Measurements from ENCODE around the gene FRMD4A. TPM values are rescaled to one million over a fixed set of nuclear protein-coding genes. Genes with fewer than 3 reads are reported as not detected.
A peak's percentile ranks its signal among the peaks of the same experiment; 100 is the strongest.
"Not testable (repeated sequence)": the region's sequence is repeated elsewhere in the genome, so short reads cannot be mapped to it uniquely, and the experiment has no call there.

Gene FRMD4A
- total RNA-seq, 1 donor from 2014 or later: 16.1 TPM

DNA sequence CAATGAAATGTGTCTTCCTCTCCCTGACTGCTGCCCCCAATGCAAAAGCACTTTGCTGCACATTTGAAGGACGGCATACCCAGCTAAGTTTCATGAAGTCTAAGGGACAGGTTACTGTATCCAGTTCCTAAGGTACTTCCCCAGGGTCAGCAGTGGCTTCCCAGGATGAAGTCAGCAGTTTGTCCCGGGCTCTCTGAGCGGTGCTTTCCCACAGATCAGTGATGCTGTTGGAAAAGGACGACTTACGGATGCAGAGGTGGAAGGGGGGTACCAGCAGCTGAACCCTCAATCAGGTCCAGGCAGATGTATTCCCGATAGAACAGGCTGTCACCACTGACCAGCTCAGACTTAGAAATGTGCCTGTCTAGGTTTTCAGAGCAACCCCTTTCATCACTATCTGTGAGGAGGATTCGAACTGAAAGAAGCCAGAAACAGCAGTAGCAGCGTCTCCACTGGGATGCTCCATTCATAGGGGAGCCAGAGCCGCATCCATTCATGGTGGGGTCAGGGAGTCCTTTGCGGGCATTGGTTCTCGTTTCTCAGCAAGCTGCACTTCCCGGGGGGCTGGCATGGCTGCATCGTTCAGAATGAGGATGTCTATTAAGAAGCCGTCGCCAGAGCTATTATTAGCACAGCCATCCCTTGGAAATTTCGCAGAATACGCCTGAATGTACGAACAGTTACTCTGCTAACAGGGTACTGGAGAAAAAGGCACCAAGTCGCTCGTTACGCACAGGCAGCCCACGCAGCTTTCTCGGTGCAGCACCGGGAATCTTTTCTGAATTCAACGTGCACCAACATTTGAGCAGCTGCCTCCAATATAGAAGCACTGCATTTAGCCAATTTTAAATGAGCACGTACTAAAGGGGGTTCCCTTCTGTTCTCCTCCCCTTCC lies 440.2 kb downstream of the FRMD4A start:
- peak; percentile 68 for DNase-seq (ENCODE audit: low spot score)

DNA sequence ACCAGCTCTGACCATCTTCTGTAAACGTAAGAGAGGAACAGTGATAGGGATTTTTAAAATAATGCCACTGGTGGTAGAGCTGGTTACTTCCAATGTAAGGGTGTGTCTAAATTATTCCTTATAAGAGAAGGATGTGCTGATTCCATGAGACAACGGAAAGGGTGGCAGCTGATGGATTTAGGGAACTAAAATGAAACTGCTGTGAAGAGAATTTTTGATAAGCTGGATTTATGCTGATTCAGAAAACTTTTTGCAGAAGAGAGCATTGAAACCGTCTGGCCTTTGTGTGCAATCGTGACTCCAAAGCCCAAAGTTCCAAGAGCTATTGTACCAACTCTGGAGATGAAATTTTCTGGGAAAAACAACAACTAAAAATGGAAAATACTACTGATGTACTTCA lies 443.0 kb downstream of the FRMD4A start:
- no peak for DNase-seq (ENCODE audit: low spot score)

DNA sequence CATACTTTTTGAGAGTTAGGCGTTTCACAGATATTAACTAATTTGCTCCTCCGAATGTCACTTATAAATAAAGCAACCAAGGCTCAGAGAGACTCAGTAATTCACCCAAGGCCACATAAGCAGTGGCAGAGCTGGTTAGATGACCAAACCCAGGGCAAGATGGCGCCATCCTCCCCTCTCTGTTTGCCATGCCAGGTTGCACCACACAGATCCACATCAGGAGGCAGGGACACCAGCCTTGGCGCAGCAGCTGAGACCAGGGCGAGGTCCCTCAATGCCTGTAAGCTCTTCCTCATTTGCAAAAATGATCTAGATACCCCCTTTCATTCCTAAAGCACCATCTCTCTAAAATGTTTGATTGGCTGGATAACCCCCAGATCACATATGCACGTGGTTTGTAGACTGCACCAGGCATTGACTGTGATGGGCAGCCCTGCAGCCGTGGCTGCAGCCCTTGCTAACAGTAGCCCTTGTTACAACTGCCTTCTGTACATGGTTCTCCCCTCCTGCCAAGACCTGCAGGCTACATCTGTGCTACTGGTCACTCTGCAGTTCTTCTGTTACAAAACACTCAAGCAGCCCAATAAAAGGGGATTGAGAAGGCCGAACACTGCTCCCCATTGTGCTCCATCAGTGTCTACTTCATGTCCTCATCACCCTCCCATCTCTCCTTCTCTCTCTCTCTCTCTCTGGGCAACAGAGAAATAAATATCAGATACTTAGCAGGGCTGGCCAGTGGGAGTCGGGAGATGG lies 445.3 kb downstream of the FRMD4A start:
- DNase-seq (ENCODE audit: low spot score): no peak

DNA sequence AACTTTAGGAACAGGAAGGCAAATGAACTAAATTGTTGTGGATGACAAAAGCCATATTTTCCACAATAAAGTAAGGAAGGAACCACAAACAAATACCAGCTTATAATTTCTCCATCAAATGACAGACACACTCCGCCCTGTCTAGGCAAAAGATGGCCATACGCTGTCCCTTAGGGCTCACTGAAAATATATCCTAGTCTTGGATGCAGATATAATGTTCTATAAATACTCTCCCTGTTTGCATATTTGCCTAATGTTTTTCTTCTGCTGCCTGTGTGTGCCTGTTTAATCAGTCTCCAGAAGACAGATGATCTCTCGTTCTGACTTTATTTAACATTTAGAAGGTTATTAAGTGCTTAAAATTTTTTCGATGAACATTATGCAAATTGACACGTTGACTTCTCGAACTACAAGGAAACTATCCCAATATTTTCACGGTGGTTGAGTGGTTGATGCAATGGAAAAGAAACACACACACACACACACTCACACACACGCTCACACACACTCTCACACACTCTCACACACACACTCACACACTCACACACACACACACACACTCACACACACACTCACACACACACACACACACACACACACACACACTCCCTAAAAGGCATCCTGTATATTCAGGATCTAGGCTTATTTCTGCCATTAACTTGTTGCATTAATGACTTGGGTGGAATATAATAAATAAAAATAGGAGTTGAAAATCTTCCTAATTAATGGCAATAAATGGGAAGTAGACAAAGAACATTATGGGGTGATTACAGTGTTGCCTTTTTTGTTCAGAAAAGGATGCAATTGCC lies 446.9 kb downstream of the FRMD4A start:
- DNase-seq (ENCODE audit: low spot score): no peak

DNA sequence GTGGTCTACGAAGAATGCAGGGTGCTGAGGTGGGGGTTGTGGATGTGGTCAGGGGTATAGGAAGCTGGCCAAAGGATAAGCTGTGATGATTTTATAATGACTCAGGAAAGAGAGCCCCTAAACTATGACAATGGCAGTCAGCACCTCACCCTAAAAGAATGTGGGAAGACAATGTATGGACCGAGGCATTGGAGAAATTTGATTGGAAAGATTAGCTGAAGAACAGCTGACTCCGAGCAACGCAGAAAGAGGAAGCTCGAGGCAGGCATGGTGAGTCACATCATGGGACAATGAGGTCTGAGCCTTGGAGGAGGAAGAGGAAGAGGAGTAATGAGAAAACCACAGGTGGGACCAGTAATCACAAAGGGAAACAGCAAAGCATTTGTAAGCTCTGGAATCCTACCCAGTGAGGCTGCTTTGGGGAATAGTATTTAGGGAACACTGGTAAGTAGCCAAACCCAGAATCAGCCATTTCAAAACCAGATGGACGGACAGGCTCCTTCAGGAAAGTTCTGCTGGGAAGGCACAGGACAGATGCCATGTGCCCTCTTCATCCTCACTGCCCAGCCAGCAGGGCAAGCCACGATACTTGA lies 448.5 kb downstream of the FRMD4A start:
- peak; percentile 18 for DNase-seq (ENCODE audit: low spot score)

DNA sequence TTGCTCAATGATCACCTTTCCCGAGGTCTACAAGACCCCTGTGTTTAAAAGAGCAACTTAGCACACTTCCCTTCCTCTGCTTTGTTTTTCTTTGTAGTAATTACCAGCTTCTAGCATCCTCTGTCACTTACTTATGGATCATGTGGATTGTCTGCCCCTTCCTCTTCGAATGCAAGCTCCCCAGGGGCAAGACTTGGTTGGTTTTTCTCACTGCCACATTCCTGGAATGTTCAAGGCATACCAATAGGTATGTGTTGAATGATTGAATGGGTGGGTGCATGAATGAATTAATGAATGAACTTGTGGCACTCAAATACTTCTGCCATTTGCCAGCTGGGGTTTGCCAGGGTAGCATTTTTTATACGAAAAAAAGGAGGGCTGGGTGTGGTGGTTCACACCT lies 450.0 kb downstream of the FRMD4A start:
- no peak for DNase-seq (ENCODE audit: low spot score)

DNA sequence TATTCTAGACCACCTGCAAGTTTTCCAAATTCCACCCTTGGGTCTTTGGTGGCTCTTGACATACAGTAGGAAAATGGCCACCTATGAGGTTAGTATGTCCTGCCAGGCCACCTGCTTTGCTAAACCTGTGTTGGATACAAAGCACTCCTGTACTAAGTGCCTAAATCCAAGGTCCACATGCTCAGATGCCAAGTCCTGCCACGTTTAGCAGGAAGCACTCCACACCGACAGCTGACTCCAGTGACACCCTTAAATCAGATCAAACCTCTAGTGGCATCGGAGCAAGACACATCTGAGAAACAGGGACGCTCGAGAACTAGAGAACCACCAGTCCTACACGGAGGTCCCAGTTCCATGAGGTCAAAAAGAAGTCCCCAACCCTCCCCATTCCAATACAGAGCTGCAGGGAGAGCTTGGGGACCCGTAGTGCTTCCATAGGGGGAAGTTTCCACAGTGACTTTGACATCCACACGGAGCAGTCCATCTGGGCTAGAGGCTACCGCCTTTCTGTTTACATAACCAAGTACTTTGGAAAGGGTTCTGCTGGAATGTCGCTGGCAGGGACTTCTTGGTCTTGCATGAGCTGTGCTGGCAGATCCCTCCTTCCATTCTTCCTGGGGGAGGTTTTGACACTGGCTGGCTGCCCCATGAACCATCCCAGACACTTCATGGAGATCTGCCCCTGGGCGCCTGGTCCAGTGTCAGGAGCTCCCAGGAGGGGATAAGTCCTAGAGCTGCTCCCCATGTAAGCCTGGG lies 453.4 kb downstream of the FRMD4A start:
- no peak for DNase-seq (ENCODE audit: low spot score)

DNA sequence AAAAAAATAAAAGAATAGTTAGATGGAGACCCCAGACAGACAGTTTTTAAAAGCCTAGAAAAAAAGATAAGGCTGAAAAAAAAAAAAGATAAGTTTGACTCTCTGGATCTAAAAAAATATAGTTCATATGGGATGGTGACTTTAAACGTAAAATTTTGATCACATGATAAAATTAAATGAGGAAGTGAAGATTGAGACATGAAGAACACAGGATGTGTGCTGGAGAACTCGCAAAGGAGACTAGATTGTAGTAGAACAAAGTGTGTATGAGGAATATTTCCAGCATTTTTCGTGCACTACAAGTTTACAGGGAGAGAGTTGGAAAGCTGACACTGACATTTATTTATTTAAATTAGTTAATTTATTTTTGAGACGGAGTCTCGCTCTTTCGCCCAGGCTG lies 457.5 kb downstream of the FRMD4A start:
- peak; percentile 12 for DNase-seq (ENCODE audit: low spot score)

DNA sequence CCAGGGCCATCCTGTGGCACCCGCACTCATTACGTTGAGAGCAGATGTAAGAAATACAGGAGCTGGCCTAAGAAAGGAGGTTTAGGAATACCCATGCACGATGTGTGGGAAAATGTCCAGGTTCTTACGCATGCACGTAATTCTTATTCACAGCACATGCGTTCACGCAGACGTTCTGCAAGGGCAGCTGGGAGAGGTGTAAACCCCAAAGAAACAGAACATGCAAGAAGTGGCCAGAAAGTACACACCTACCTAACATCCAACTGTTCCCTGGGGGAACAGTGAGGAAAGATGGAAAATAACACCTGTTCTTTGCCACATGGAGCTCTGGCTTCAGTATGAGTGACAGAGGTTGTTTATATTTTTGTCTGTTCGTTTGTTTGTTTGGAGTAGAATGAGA lies 458.3 kb downstream of the FRMD4A start:
- no peak for DNase-seq (ENCODE audit: low spot score)

DNA sequence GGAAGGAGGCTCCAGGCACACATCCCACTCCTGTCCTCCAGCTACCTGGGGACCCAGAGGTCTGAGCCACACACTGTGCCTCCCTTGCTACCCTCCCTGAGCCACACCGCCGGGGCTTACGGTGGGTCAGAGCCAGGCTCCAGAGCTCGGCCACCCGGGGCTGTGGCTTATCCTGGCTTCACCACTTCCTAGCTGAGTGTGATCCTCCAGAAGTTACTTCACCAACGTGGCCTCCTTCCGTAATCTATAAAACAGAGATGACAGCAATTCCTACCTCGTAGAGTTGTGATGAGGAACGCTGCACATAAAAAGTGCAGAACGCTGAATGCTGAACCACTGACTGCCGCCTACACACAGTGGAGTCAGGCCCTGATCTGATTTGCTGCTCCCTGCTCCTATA lies 458.9 kb downstream of the FRMD4A start:
- no peak for DNase-seq (ENCODE audit: low spot score)

DNA sequence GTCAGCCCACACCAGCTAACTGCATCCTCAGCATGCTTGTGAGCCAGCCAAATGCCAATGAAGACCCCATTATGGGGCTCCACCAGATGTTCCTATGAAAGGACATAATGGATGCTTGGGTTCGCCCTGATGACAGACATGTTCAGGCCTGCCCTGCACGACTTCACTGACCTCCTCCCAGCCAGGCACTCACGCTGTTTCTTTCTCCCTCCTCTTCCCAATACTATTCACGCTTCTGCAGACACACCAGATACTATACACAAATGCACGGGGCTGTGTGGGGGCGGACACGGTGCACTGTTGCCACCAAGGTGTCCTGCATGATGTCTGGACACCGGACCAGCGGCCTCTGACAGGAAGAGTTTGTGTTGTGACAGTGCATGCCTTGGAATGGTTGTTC lies 459.7 kb downstream of the FRMD4A start:
- no peak for DNase-seq (ENCODE audit: low spot score)

DNA sequence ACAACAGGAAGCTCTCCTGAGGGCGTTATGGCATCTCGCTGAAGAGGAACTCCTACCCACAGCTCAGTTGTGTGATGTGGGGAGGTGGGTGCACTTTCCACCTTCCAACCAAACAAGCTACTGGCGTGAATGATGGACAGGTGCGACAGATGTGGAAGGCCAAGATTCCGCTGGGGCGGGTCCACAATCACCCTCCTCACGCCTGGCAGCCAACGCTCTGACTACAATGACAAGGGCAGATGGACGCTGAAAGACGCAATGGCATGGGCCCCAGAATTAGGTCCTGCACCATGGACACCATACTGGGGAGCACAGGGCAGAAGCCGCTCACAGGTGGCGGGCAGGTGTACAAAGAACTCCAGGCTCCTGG lies 461.4 kb downstream of the FRMD4A start:
- DNase-seq (ENCODE audit: low spot score): no peak

DNA sequence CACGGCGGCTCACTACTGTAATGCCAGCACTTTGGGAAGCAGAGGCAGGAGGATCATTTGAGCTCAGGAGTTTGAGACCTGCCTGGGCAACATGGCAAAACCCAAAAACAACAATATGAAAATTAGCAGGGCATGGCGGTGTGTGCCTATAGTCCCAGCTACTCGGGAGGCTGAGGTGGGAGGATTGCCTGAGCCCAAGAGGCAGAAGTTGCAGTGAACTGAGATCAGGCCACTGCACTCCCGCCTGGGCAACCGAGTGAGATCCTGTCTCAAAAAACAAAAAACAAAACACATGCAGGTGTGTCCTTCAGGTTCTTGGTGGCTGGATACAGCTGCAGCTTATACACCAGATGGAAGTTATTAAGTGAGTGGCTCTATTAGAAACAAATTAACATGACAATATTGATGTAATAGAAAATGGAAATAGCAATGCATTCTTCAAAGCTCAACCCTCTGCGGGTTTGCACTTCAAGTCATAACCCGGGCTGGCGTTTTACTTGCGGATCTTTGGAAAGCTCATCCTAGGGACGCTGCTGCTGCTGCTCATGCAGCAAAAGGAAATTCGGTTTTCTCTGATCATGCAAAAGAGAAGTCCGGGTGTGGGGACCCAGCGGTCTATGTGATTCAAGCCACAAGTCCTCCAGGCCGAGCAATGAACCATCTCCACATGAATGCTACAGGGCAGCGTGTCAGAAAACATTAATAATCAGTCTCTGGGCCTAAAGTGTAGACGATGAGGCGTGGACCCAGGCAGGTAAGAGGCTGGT lies 462.0 kb downstream of the FRMD4A start:
- no peak for DNase-seq (ENCODE audit: low spot score)

DNA sequence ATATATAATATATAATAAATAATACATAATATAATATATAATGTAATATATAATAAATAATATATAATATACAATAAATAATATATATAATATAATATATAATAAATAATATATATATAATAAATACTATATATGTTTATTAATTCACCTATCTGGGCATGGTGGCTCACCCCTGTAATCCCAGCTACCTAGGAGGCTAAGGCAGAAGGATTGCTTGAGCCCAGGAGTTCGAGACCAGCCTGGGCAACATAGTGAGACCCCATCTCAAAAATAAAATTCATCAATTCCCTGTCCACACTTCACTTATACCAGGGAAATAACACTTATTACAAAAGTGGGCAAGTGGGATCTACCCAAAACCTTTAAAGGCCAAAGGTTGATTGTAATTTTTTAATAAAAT lies 462.9 kb downstream of the FRMD4A start:
- no peak for DNase-seq (ENCODE audit: low spot score)

DNA sequence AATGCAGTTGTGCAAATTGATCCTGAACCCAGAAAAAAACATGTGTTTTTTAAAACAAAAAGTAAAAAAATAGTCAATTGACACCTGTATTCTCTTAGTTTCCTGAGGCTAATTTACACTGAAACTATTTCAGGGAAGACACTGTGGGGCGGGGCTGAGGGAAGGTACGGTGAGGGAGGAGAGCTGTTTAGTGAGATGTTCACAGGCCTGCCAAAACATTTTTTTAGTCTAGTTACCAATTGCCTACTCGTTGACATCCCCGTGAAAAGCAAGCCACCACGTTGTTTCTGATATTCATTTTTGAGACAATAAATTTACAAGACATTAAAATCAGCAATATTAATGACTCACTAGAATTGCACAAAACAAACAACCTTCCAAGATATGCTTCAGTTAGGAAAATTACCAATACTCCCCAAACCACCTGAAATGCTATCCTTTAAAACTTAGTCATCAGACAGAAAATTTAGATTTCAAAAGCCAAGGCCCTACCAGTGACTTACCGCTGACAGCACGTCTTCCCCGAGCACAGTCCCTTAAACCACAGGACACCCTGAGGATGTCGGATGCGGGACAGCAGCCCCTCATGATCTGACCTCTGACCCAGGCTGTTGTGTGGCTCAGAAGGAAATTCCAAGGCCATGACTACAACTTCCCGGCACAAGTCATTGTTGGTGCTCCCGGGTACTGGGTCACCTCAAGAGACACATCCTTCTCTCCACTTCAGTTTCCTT lies 464.8 kb downstream of the FRMD4A start:
- DNase-seq (ENCODE audit: low spot score): no peak

DNA sequence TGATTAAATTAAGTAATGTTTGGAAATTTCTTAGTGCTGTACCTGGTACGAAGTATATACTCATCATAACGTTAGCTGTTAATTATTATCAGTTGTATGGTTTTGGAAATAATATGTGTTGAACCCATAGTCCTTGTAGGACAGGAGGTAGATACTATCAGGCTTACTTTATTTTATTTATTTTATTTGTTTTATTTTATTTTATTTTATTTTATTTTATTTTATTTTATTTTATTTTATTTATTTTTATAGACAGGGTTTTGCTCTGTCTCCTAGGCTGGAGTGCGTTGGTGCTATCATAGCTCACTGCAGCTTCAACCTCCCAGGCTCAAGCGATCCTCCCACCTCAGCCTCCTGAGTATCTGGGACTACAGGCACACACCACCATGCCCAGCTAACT lies 465.5 kb downstream of the FRMD4A start:
- DNase-seq (ENCODE audit: low spot score): not testable (repeated sequence)

DNA sequence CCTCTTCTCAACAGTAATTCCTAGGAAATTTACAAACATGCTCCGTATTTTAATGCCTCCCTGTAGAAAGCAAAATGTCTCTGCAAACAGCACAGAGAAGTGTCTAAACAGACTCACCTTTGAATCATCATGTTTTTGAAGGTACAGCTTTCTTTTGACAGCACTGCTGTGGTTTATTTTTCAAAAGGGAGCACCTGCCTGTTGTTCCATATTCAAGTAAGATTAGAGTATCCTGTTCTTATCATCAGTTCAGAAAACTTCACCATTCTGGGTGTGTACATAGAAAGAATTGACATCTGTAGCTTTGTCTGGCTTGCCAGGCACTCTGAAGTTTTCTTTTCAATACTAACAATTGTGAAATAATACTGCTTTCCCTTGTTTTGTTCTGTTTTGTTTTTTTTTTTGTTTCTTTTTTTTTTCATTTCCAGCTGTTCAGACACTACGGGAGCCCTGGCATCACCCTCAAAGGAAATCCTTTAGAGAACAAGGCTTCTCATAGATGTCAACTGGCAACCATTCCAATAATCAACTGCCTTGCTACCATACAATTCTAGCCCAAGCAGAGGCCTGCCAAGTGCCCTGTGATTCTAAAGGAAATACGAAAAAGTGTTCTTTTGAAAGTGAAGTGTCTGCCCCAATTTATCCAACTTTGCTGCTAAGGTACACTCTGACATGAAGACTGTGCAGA lies 468.0 kb downstream of the FRMD4A start:
- no peak for DNase-seq (ENCODE audit: low spot score)

DNA sequence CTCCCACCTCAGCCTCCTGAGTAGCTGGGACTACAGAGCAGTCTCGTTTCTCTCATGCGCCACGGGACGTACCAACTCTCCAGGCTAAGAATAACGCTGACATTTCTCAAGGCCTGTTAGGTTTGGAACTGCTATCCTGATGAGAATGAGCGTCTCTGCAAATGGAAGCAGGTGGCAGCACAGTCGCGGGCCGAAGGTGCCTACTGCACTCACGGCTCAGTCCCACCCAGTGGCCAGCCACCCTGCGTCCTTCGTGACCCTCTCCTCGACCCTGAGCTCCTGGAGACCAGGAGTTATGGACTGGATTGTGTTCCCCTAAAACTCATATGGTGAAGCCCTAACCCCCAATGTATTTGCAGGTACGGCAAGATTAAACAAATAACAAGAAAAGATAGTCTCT lies 469.8 kb downstream of the FRMD4A start:
- DNase-seq (ENCODE audit: low spot score): no peak

All from umbilical cord (tissue), 2 donors.